B cell (primary cell): ENCODE measurements around the gene FALEC. TPM values are rescaled to one million over a fixed set of nuclear protein-coding genes. Genes with fewer than 3 reads are reported as not detected.

Source experiments
- ATAC-seq: fragments of 200-7000 bp; cut with Tn5 transposase; one replicate; pipeline ENCODE4 v1.10.0; 2021; ENCODE audit warnings: low read depth, mild to moderate bottlenecking, moderate number of reproducible peaks, moderate library complexity
- CTCF ChIA-PET: fragments of 350-600 bp; sonication (Branson Sonifier 250); formaldehyde crosslinking; loops from one replicate; lab custom pipeline; 2021; ENCODE audit warnings: antibody characterized with exemption, inconsistent platforms; lab: Charles Lee
- POLR2A ChIA-PET: fragments of 350-600 bp; sonication (Branson Sonifier 250); formaldehyde crosslinking; loops from one replicate; lab custom pipeline; 2021; ENCODE audit warnings: antibody characterized with exemption; lab: Charles Lee
- DNase-seq: peaks from one replicate; pipeline ENCODE4 v3.0.0; 2013
- H2AFZ ChIP-seq: 2 replicates; pipeline ENCODE4 v1.6.1; 2012; ENCODE audit warnings: mild to moderate bottlenecking, low read depth, low read length; ENCODE audit not compliant: insufficient read depth, poor library complexity, severe bottlenecking
- H3K27ac ChIP-seq, 2 donors: 1 replicate in 1 of 2; 2 replicates in 1 of 2; pipeline ENCODE4 v1.5.1; 2012 to 2013; ENCODE audit warnings: low read length in 2 of 2, mild to moderate bottlenecking in 2 of 2, moderate library complexity in 1 of 2
- H3K27me3 ChIP-seq, 4 experiments: fragments of 200-600 bp in 1 of 4; sonication (generic) in 1 of 4; replicated peaks in 1 of 4; 1 replicate in 2 of 4; 2 replicates in 2 of 4; pipeline versions ENCODE4 v1.6.1 to v1.7.0; 2013 to 2016; ENCODE audit warnings: low read length in 3 of 4, mild to moderate bottlenecking in 2 of 4, mixed read lengths in 1 of 4, moderate library complexity in 1 of 4; ENCODE audit not compliant: insufficient read depth in 4 of 4, control insufficient read depth in 3 of 4; ENCODE audit errors: control extremely low read depth in 1 of 4
- H3K36me3 ChIP-seq, 2 experiments: replicated peaks in 1 of 2; 1 replicate in 1 of 2; 2 replicates in 1 of 2; pipeline versions ENCODE4 v1.6.1 to v1.7.1; 2013; ENCODE audit warnings: low read length in 1 of 2; ENCODE audit not compliant: insufficient read depth in 2 of 2, control insufficient read depth in 1 of 2; ENCODE audit errors: control extremely low read depth in 1 of 2, extremely low read depth in 1 of 2
- H3K4me1 ChIP-seq, 2 donors: fragments of 200-600 bp in 1 of 2; sonication (generic) in 1 of 2; 1 replicate in 1 of 2; 2 replicates in 1 of 2; pipeline versions ENCODE4 v1.5.1 to v1.6.1; 2013 to 2017; ENCODE audit warnings: low read length in 2 of 2; ENCODE audit not compliant: control insufficient read depth in 2 of 2, insufficient read depth in 2 of 2
- H3K4me2 ChIP-seq: replicated peaks from 2 replicates; pipeline ENCODE3; 2012; ENCODE audit warnings: mild to moderate bottlenecking, low read depth, low read length; ENCODE audit not compliant: poor library complexity, severe bottlenecking
- H3K4me3 ChIP-seq, 5 experiments: fragments of 200-600 bp in 1 of 5; sonication (generic) in 1 of 5; 1 replicate in 3 of 5; 2 replicates in 2 of 5; pipeline versions ENCODE4 v1.5.1 to v1.7.0; 2011 to 2016; ENCODE audit warnings: low read length in 4 of 5, mild to moderate bottlenecking in 4 of 5, low read depth in 2 of 5, control low read depth in 1 of 5, moderate library complexity in 1 of 5; ENCODE audit not compliant: insufficient read depth in 1 of 5; ENCODE audit errors: control extremely low read depth in 1 of 5, extremely low read depth in 1 of 5
- H3K79me2 ChIP-seq: fragments of 200-600 bp; sonication (generic); one replicate; pipeline ENCODE4 v1.6.0; 2016; ENCODE audit warnings: low read length; ENCODE audit not compliant: control insufficient read depth, insufficient read depth
- H3K9ac ChIP-seq: fragments of 200-600 bp; sonication (generic); 2 replicates; pipeline ENCODE4 v1.6.1; 2017; ENCODE audit warnings: mild to moderate bottlenecking, low read length, moderate library complexity
- H3K9me3 ChIP-seq, 3 donors: one replicate each; pipeline versions ENCODE4 v1.6.1 to v1.7.1; 2013; ENCODE audit warnings: low read length in 2 of 3; ENCODE audit not compliant: control insufficient read depth in 2 of 3, insufficient read depth in 1 of 3; ENCODE audit errors: control extremely low read depth in 1 of 3
- H4K20me1 ChIP-seq: 2 replicates; pipeline ENCODE4 v1.6.0; 2012; ENCODE audit warnings: mild to moderate bottlenecking, low read length; ENCODE audit not compliant: insufficient read depth, control insufficient read depth, poor library complexity, severe bottlenecking
- H3K27ac Mint-ChIP-seq: one replicate; pipeline ENCODE4 v1.8.0; 2021; ENCODE audit warnings: mixed read lengths
- H3K27me3 Mint-ChIP-seq: one replicate; pipeline ENCODE4 v1.8.0; 2021; ENCODE audit warnings: mixed read lengths
- H3K4me1 Mint-ChIP-seq: one replicate; pipeline ENCODE4 v1.8.0; 2021; ENCODE audit warnings: mixed read lengths
- H3K4me3 Mint-ChIP-seq: one replicate; pipeline ENCODE4 v1.8.0; 2021; ENCODE audit warnings: mixed read lengths
- H3K9me3 Mint-ChIP-seq: one replicate; pipeline ENCODE4 v1.8.0; 2022; ENCODE audit warnings: mixed read lengths; ENCODE audit not compliant: insufficient read depth
- CTCF ChIP-seq: fragments of 200-600 bp; IDR thresholded peaks from one replicate; pipeline ENCODE4 v1.8.0; 2022; ENCODE audit warnings: antibody characterized with exemption, mild to moderate bottlenecking
- EZH2 ChIP-seq: IDR thresholded peaks from 2 replicates; pipeline ENCODE4 v1.6.1; 2012; ENCODE audit warnings: borderline replicate concordance, low read depth, mild to moderate bottlenecking, moderate library complexity, low read length; ENCODE audit not compliant: insufficient read depth, poor library complexity, severe bottlenecking
- WGBS: methylation state at CpG from one replicate; pipeline ENCODE4 v1.1.5; 2013; ENCODE audit warnings: missing lambda C conversion rate; ENCODE audit not compliant: insufficient coverage; 5-methylcytosine and 5-hydroxymethylcytosine counted together
- intact Hi-C: fragments of 100-400 bp; cut with micrococcal nuclease; formaldehyde crosslinking; loops from one replicate; pipeline ENCODE4 v1.10.0; 2022
- polyA plus RNA-seq: library from polyadenylated mRNA; depleted of rRNA; stranded (reverse); fragments of >200 nt; gene quantifications from 2 replicates; pipeline ENCODE4 v1.2.3, GENCODE V29; 2012
- total RNA-seq, 2 donors: library from RNA; stranded (reverse); fragments of 120-200 nt in 1 of 2; gene quantifications; 1 replicate in 1 of 2; 2 replicates in 1 of 2; pipeline versions ENCODE4 v1.2.3 to v1.2.4, GENCODE V29; 2013 to 2022

Gene FALEC
- total and polyA plus RNA-seq, 2 donors (not counting 1 experiment from before 2014, with no cell fraction given) = 1.1 to 2.6 TPM

DNA sequence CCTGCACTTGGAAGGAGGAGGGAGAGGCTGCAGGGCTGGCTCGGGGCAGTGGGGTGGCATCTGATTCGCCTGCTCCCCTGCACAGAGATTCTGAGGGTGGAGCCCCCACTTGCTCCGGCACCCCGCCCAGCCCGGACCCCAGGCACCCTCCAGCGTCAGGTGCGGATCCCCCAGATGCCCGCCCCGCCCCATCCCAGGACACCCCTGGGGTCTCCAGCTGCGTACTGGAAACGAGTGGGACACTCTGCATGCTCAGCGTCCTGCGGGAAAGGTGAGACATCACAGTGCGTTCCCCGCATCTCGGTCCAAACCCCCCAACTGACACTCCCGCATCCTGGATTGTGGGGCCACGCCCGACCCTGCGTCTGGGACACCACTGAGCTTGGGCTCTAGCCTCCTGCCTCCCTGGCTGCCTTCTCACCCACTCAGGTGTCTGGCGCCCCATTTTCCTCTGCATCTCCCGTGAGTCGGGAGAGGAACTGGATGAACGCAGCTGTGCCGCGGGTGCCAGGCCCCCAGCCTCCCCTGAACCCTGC is 41.6 kb downstream of the FALEC start:
- H3K27ac Mint-ChIP-seq = no peak overlapping the region
- TF ChIP-seq EZH2 = no peak
- no peak for TF ChIP-seq CTCF
- H3K27ac ChIP-seq = no peak overlapping the region
- peaks cover 3% of the 10 kb centered on the region for H4K20me1 ChIP-seq
- intact Hi-C loops = no loop called here
- DNase-seq (no peak), ATAC-seq (no peak)
- H3K4me2 ChIP-seq = no peak overlapping the region
- peaks cover 0 to under 1% (median 0%) of the 10 kb centered on the region in 4 experiments for H3K27me3 ChIP-seq
- no peak overlapping the region for H3K4me3 ChIP-seq
- peaks cover 11% of the 10 kb centered on the region for H3K79me2 ChIP-seq
- WGBS = 98% methylated on average over 22 of the region's 26 CpGs
- no peaks in the 10 kb centered on the region for H3K27me3 Mint-ChIP-seq
- H3K4me3 Mint-ChIP-seq = no peak overlapping the region
- no peaks in the 10 kb centered on the region for H3K9me3 ChIP-seq
- peaks cover 29% of the 10 kb centered on the region for H3K4me1 Mint-ChIP-seq
- POLR2A ChIA-PET = no interaction called here
- CTCF ChIA-PET = interaction anchor here (11.3 to 14.8 kb wide), 2 partner anchors 20 to 62 kb away, joined by 497 to 661 read pairs; partner anchors contain the start of genes ENSA and MCL1
- no peaks in the 10 kb centered on the region for H3K9me3 Mint-ChIP-seq
- H3K9ac ChIP-seq = no peak overlapping the region
- no peak overlapping the region for H2AFZ ChIP-seq
- no peaks in the 10 kb centered on the region for H3K36me3 ChIP-seq
- peaks cover 17 to 32% of the 10 kb centered on the region in 2 donors for H3K4me1 ChIP-seq

DNA sequence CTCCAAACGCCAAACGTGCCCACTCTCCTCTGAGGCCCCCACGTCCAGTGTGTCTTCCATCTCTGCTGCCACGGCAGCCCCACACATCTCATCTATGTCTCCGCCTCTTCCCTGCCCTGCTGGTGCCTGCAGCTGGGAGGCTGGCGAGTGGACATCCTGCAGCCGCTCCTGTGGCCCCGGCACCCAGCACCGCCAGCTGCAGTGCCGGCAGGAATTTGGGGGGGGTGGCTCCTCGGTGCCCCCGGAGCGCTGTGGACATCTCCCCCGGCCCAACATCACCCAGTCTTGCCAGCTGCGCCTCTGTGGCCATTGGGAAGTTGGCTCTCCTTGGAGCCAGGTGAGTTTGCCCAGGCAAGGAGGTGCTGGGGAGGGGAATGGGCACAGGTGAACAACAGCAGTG is 42.3 kb downstream of the FALEC start:
- WGBS = 96% methylated on average over 12 of the region's 15 CpGs
- TF ChIP-seq CTCF = no peak
- TF ChIP-seq EZH2 = no peak

More for the DNA sequence above, 42.3 kb downstream of the FALEC start:
- H3K4me1 ChIP-seq = peaks cover 15 to 31% of the 10 kb centered on the region in 2 donors
- H4K20me1 ChIP-seq = peaks cover 3% of the 10 kb centered on the region
- no peak overlapping the region for H3K27ac Mint-ChIP-seq
- no peaks in the 10 kb centered on the region for H3K9me3 Mint-ChIP-seq
- peaks cover 29% of the 10 kb centered on the region for H3K4me1 Mint-ChIP-seq
- no peak overlapping the region for H3K27ac ChIP-seq
- H3K27me3 ChIP-seq = no peaks in the 10 kb centered on the region
- no peak overlapping the region for H3K9ac ChIP-seq
- H3K4me2 ChIP-seq = no peak overlapping the region
- ChIA-PET CTCF (interaction anchor here (1.2 to 14.8 kb wide), 4 partner anchors 19 to 95 kb away, joined by 3 to 661 read pairs (median 252); partner anchors contain the start of genes ENSA and MCL1), POLR2A (no interaction called here)
- no peak overlapping the region for H3K4me3 ChIP-seq
- H3K79me2 ChIP-seq = peaks cover 11% of the 10 kb centered on the region
- H3K27me3 Mint-ChIP-seq = no peaks in the 10 kb centered on the region
- H3K9me3 ChIP-seq = no peaks in the 10 kb centered on the region
- intact Hi-C loops = no loop called here
- no peak overlapping the region for H2AFZ ChIP-seq
- ATAC-seq = no peak
- DNase-seq = no peak
- no peaks in the 10 kb centered on the region for H3K36me3 ChIP-seq
- H3K4me3 Mint-ChIP-seq = no peak overlapping the region
